GM23338 (cell line): ENCODE results near the gene CDH8. TPM values are rescaled to one million over a fixed set of nuclear protein-coding genes. Genes with fewer than 3 reads are reported as not detected.

Experiments used
- ATAC-seq: fragments of 200-7000 bp; cut with Tn5 transposase; 3 replicates; pipeline ENCODE4 v1.9.1; 2020
- DNase-seq: peaks from one replicate; pipeline ENCODE4 v3.0.0-alpha.2; 2015; ENCODE audit warnings: low spot score
- H2AFZ ChIP-seq: fragments of 200-600 bp; sonication (generic); 2 replicates; pipeline ENCODE4 v1.8.0; 2016; ENCODE audit warnings: antibody characterized with exemption, mild to moderate bottlenecking, moderate library complexity
- H3F3A ChIP-seq: fragments of 200-600 bp; sonication (generic); replicated peaks from 2 replicates; pipeline ENCODE4 v1.8.0; 2017; ENCODE audit warnings: antibody characterized with exemption, mixed run types, low read depth
- H3K27ac ChIP-seq: fragments of 200-600 bp; sonication (generic); 2 replicates; pipeline ENCODE4 v1.6.1; 2016; ENCODE audit warnings: low read depth
- H3K27me3 ChIP-seq: fragments of 200-600 bp; sonication (generic); 2 replicates; pipeline ENCODE4 v1.8.0; 2016; ENCODE audit warnings: mild to moderate bottlenecking, mixed run types, moderate library complexity; ENCODE audit not compliant: insufficient read depth
- H3K36me3 ChIP-seq: fragments of 200-600 bp; sonication (generic); 2 replicates; pipeline ENCODE4 v1.8.0; 2016; ENCODE audit warnings: mild to moderate bottlenecking; ENCODE audit not compliant: insufficient read depth
- H3K4me1 ChIP-seq: fragments of 200-600 bp; sonication (generic); 2 replicates; pipeline ENCODE4 v1.8.0; 2016; ENCODE audit warnings: mild to moderate bottlenecking, moderate library complexity; ENCODE audit not compliant: insufficient read depth
- H3K4me2 ChIP-seq: fragments of 200-600 bp; sonication (generic); 2 replicates; pipeline ENCODE4 v1.7.1; 2017; ENCODE audit warnings: mixed run types
- H3K4me3 ChIP-seq: fragments of 200-600 bp; sonication (generic); 2 replicates; pipeline ENCODE4 v1.6.1; 2016; ENCODE audit warnings: mixed run types
- H3K79me2 ChIP-seq: fragments of 200-600 bp; sonication (generic); replicated peaks from 2 replicates; pipeline ENCODE4 v1.8.0; 2017; ENCODE audit warnings: mild to moderate bottlenecking; ENCODE audit not compliant: insufficient read depth
- H3K9me2 ChIP-seq: fragments of 200-600 bp; sonication (generic); 2 replicates; pipeline ENCODE4 v1.8.0; 2017; ENCODE audit not compliant: insufficient read depth
- H4K20me1 ChIP-seq: fragments of 200-600 bp; sonication (generic); replicated peaks from 2 replicates; pipeline ENCODE4 v1.8.0; 2017; ENCODE audit warnings: mild to moderate bottlenecking; ENCODE audit not compliant: insufficient read depth
- H3K27ac Mint-ChIP-seq: 2 replicates; pipeline ENCODE4 v1.8.0; 2020; ENCODE audit warnings: inconsistent platforms, mild to moderate bottlenecking, moderate library complexity, mixed read lengths
- H3K27me3 Mint-ChIP-seq: 3 replicates; pipeline ENCODE4 v1.8.0; 2022; ENCODE audit warnings: low read depth, mild to moderate bottlenecking, moderate library complexity, mixed read lengths, inconsistent platforms; ENCODE audit not compliant: insufficient read depth, poor library complexity
- H3K36me3 Mint-ChIP-seq: 3 replicates; pipeline ENCODE4 v1.8.0; 2021; ENCODE audit warnings: low read depth, mild to moderate bottlenecking, inconsistent platforms, moderate library complexity, mixed read lengths
- H3K4me1 Mint-ChIP-seq: 3 replicates; pipeline ENCODE4 v1.8.0; 2020; ENCODE audit warnings: mild to moderate bottlenecking, inconsistent platforms, mixed read lengths
- H3K4me3 Mint-ChIP-seq: 3 replicates; pipeline ENCODE4 v1.8.0; 2021; ENCODE audit warnings: moderate library complexity, mild to moderate bottlenecking, inconsistent platforms, mixed read lengths
- H3K9me3 Mint-ChIP-seq: 3 replicates; pipeline ENCODE4 v1.8.0; 2020; ENCODE audit warnings: moderate library complexity, mild to moderate bottlenecking, inconsistent platforms, mixed read lengths
- CREB1 ChIP-seq: fragments of 250-450 bp; sonication (Bioruptor Pico); IDR thresholded peaks from 2 replicates; pipeline ENCODE4 v1.5.0; 2020; ENCODE audit warnings: low read depth, mild to moderate bottlenecking, moderate library complexity
- EZH2 ChIP-seq: fragments of 200-600 bp; sonication (generic); IDR thresholded peaks from one replicate; pipeline ENCODE4 v1.8.0; 2017; ENCODE audit warnings: antibody characterized with exemption, mild to moderate bottlenecking, low read depth; ENCODE audit not compliant: unreplicated experiment
- JUNB ChIP-seq: IDR thresholded peaks from one replicate; pipeline ENCODE4 v1.6.1; 2016; ENCODE audit warnings: antibody characterized with exemption; ENCODE audit not compliant: unreplicated experiment
- polyA plus RNA-seq: library from polyadenylated mRNA; unstranded; fragments of >200 nt; fragmentation: Nextera tagmentation; extraction: Ambion mirVana; gene quantifications from 2 replicates; pipeline ENCODE4 v1.2.1, GENCODE V29; 2016
- total RNA-seq: library from RNA; depleted of rRNA; stranded (reverse); fragments of >200 nt; shearing (Covaris generic); gene quantifications from 2 replicates; pipeline ENCODE4 v1.2.3, GENCODE V29; 2014
- TF ChIP-seq, protein P1 (sequence below): IDR thresholded peaks from 2 replicates; pipeline ENCODE4 v1.6.1; 2016; ENCODE audit warnings: antibody characterized with exemption
- TF ChIP-seq, protein P2 (sequence below), 2 experiments: fragments of 200-600 bp in 1 of 2; sonication (generic) in 1 of 2; conservative IDR thresholded peaks; 2 replicates each; pipeline versions ENCODE4 v1.5.1 to v1.6.1; 2016 to 2017; ENCODE audit warnings: antibody characterized with exemption in 2 of 2, low read depth in 2 of 2, mild to moderate bottlenecking in 2 of 2, moderate library complexity in 1 of 2
- TF ChIP-seq, protein P3 (sequence below): IDR thresholded peaks from one replicate; pipeline ENCODE4 v1.6.1; 2018; ENCODE audit warnings: antibody characterized with exemption; ENCODE audit not compliant: unreplicated experiment
- TF ChIP-seq, protein P4 (sequence below): fragments of 250-450 bp; sonication (Bioruptor Pico); IDR thresholded peaks from 2 replicates; pipeline ENCODE4 v1.5.0; 2020; ENCODE audit warnings: mild to moderate bottlenecking, moderate library complexity

CDH8 gene
- total and polyA plus RNA-seq, 2 experiments from 2014 or later, result 10.2 to 11.7 TPM

DNA sequence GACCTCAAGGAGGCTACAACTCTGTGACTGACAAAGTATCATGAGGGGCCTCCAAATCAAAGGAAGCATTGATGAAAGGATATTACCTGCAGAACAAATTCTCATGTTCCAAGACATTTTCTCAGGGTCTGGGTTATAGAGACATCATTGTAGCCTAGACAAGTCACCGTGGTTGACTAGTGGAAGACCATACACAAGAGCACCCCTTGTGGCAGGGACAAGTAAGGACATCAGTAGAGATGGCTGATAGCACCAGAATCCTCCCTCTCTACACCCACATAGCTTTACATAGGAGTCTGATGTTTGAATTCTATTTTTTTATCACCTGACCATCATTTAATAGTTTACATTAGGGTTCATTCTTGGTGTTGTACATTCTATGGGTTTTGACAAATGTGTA, 32.5 kb upstream of the CDH8 start:
- H3K27me3 Mint-ChIP-seq, result peaks cover 1% of the 10 kb centered on the region
- ATAC-seq (peak; percentile 52; the same call in 2 of the 3 replicates), DNase-seq (peak; percentile 65)
- H3K27ac Mint-ChIP-seq, result no peak overlapping the region
- Histone ChIP-seq H3K36me3 (no peaks in the 10 kb centered on the region), H3K4me3 (no peak overlapping the region), H4K20me1 (no peaks in the 10 kb centered on the region), H3K4me1 (peaks cover 6% of the 10 kb centered on the region; the same call in 1 of the 2 replicates), H3F3A (no peaks in the 10 kb centered on the region), H3K27me3 (no peaks in the 10 kb centered on the region), H3K27ac (no peak overlapping the region), H3K79me2 (no peaks in the 10 kb centered on the region), H3K4me2 (no peak overlapping the region), H3K9me2 (0 out of 2 replicates have a peak, but pooled peaks cover 3% of the 10 kb centered on the region), H2AFZ (no peak overlapping the region)
- no peak overlapping the region for H3K4me3 Mint-ChIP-seq
- TF ChIP-seq, protein P1, sequence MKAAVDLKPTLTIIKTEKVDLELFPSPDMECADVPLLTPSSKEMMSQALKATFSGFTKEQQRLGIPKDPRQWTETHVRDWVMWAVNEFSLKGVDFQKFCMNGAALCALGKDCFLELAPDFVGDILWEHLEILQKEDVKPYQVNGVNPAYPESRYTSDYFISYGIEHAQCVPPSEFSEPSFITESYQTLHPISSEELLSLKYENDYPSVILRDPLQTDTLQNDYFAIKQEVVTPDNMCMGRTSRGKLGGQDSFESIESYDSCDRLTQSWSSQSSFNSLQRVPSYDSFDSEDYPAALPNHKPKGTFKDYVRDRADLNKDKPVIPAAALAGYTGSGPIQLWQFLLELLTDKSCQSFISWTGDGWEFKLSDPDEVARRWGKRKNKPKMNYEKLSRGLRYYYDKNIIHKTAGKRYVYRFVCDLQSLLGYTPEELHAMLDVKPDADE, result no peak
- TF ChIP-seq, protein P2, sequence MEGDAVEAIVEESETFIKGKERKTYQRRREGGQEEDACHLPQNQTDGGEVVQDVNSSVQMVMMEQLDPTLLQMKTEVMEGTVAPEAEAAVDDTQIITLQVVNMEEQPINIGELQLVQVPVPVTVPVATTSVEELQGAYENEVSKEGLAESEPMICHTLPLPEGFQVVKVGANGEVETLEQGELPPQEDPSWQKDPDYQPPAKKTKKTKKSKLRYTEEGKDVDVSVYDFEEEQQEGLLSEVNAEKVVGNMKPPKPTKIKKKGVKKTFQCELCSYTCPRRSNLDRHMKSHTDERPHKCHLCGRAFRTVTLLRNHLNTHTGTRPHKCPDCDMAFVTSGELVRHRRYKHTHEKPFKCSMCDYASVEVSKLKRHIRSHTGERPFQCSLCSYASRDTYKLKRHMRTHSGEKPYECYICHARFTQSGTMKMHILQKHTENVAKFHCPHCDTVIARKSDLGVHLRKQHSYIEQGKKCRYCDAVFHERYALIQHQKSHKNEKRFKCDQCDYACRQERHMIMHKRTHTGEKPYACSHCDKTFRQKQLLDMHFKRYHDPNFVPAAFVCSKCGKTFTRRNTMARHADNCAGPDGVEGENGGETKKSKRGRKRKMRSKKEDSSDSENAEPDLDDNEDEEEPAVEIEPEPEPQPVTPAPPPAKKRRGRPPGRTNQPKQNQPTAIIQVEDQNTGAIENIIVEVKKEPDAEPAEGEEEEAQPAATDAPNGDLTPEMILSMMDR (conservative IDR thresholded peaks at IDR 0.05; ENCODE audit: low read depth in 2 of 2), result peak; percentile 64 to 66
- TF ChIP-seq CREB1 (no peak), JUNB (no peak), EZH2 (no peak)
- TF ChIP-seq, protein P3, sequence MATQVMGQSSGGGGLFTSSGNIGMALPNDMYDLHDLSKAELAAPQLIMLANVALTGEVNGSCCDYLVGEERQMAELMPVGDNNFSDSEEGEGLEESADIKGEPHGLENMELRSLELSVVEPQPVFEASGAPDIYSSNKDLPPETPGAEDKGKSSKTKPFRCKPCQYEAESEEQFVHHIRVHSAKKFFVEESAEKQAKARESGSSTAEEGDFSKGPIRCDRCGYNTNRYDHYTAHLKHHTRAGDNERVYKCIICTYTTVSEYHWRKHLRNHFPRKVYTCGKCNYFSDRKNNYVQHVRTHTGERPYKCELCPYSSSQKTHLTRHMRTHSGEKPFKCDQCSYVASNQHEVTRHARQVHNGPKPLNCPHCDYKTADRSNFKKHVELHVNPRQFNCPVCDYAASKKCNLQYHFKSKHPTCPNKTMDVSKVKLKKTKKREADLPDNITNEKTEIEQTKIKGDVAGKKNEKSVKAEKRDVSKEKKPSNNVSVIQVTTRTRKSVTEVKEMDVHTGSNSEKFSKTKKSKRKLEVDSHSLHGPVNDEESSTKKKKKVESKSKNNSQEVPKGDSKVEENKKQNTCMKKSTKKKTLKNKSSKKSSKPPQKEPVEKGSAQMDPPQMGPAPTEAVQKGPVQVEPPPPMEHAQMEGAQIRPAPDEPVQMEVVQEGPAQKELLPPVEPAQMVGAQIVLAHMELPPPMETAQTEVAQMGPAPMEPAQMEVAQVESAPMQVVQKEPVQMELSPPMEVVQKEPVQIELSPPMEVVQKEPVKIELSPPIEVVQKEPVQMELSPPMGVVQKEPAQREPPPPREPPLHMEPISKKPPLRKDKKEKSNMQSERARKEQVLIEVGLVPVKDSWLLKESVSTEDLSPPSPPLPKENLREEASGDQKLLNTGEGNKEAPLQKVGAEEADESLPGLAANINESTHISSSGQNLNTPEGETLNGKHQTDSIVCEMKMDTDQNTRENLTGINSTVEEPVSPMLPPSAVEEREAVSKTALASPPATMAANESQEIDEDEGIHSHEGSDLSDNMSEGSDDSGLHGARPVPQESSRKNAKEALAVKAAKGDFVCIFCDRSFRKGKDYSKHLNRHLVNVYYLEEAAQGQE, result no peak
- TF ChIP-seq, protein P4, sequence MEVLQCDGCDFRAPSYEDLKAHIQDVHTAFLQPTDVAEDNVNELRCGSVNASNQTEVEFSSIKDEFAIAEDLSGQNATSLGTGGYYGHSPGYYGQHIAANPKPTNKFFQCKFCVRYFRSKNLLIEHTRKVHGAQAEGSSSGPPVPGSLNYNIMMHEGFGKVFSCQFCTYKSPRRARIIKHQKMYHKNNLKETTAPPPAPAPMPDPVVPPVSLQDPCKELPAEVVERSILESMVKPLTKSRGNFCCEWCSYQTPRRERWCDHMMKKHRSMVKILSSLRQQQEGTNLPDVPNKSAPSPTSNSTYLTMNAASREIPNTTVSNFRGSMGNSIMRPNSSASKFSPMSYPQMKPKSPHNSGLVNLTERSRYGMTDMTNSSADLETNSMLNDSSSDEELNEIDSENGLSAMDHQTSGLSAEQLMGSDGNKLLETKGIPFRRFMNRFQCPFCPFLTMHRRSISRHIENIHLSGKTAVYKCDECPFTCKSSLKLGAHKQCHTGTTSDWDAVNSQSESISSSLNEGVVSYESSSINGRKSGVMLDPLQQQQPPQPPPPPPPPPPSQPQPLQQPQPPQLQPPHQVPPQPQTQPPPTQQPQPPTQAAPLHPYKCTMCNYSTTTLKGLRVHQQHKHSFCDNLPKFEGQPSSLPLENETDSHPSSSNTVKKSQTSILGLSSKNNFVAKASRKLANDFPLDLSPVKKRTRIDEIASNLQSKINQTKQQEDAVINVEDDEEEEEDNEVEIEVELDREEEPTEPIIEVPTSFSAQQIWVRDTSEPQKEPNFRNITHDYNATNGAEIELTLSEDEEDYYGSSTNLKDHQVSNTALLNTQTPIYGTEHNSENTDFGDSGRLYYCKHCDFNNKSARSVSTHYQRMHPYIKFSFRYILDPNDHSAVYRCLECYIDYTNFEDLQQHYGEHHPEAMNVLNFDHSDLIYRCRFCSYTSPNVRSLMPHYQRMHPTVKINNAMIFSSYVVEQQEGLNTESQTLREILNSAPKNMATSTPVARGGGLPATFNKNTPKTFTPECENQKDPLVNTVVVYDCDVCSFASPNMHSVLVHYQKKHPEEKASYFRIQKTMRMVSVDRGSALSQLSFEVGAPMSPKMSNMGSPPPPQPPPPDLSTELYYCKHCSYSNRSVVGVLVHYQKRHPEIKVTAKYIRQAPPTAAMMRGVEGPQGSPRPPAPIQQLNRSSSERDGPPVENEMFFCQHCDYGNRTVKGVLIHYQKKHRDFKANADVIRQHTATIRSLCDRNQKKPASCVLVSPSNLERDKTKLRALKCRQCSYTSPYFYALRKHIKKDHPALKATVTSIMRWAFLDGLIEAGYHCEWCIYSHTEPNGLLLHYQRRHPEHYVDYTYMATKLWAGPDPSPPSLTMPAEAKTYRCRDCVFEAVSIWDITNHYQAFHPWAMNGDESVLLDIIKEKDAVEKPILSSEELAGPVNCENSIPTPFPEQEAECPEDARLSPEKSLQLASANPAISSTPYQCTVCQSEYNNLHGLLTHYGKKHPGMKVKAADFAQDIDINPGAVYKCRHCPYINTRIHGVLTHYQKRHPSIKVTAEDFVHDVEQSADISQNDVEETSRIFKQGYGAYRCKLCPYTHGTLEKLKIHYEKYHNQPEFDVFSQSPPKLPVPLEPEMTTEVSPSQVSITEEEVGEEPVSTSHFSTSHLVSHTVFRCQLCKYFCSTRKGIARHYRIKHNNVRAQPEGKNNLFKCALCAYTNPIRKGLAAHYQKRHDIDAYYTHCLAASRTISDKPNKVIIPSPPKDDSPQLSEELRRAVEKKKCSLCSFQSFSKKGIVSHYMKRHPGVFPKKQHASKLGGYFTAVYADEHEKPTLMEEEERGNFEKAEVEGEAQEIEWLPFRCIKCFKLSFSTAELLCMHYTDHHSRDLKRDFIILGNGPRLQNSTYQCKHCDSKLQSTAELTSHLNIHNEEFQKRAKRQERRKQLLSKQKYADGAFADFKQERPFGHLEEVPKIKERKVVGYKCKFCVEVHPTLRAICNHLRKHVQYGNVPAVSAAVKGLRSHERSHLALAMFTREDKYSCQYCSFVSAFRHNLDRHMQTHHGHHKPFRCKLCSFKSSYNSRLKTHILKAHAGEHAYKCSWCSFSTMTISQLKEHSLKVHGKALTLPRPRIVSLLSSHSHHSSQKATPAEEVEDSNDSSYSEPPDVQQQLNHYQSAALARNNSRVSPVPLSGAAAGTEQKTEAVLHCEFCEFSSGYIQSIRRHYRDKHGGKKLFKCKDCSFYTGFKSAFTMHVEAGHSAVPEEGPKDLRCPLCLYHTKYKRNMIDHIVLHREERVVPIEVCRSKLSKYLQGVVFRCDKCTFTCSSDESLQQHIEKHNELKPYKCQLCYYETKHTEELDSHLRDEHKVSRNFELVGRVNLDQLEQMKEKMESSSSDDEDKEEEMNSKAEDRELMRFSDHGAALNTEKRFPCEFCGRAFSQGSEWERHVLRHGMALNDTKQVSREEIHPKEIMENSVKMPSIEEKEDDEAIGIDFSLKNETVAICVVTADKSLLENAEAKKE (CRISPR knock-in tag), result no peak
- H3K9me3 Mint-ChIP-seq, result peaks cover 3% of the 10 kb centered on the region; the same call in 1 of the 3 replicates
- H3K4me1 Mint-ChIP-seq, result peaks cover 10% of the 10 kb centered on the region; the same call in 2 of the 3 replicates
- H3K36me3 Mint-ChIP-seq, result 0 out of 3 replicates have a peak, but pooled peaks cover 3% of the 10 kb centered on the region
